ENCODE data around the gene SENP2.
"Not testable (repeated sequence)": the region's sequence is repeated elsewhere in the genome, so short reads cannot be mapped to it uniquely, and the experiment has no call there.

The SENP2 gene

GRCh38 chr3:185559706-185560090 lies 26.4 kb upstream of the SENP2 start:
- Histone ChIP-seq H3K4me1 (ENCODE audit: insufficient read depth, low read length) (peaks cover 28% of the 10 kb centered on the region), H3K4me3 (ENCODE audit: low read length) (no peak overlapping the region), H3K9ac (ENCODE audit: low read depth, low read length) (no peak overlapping the region), H3K27me3 (ENCODE audit: insufficient read depth, low read length) (peaks cover 5% of the 10 kb centered on the region; the same call in 1 of the 2 replicates), H3K27ac (ENCODE audit: low read depth, low read length) (no peak overlapping the region), H3K36me3 (ENCODE audit: insufficient read depth, low read length) (no peaks in the 10 kb centered on the region), H3K9me3 (ENCODE audit: insufficient read depth, low read depth, low read length) (no peaks in the 10 kb centered on the region)
- 90% methylated on average over 12 of the region's 12 CpGs for WGBS

GRCh38 chr3:185560676-185561075 lies 25.4 kb upstream of the SENP2 start:
- WGBS, result 87% methylated on average over 10 of the region's 13 CpGs

GRCh38 chr3:185561374-185561943 lies 24.6 kb upstream of the SENP2 start:
- Histone ChIP-seq H3K36me3 (ENCODE audit: insufficient read depth, low read length) (no peaks in the 10 kb centered on the region), H3K9me3 (ENCODE audit: insufficient read depth, low read depth, low read length) (no peaks in the 10 kb centered on the region), H3K4me1 (ENCODE audit: insufficient read depth, low read length) (peaks cover 28% of the 10 kb centered on the region), H3K27me3 (ENCODE audit: insufficient read depth, low read length) (peaks cover 5% of the 10 kb centered on the region; the same call in 1 of the 2 replicates), H3K27ac (ENCODE audit: low read depth, low read length) (peak overlapping the region; percentile 66; the same call in 1 of the 2 replicates), H3K4me3 (ENCODE audit: low read length) (no peak overlapping the region), H3K9ac (ENCODE audit: low read depth, low read length) (no peak overlapping the region)
- WGBS, result 85% methylated on average over 8 of the region's 8 CpGs

More at GRCh38 chr3:185560676-185561075, 25.4 kb upstream of the SENP2 start:
- Histone ChIP-seq H3K9me3 (ENCODE audit: insufficient read depth, low read depth, low read length) (no peaks in the 10 kb centered on the region), H3K4me3 (ENCODE audit: low read length) (no peak overlapping the region), H3K36me3 (ENCODE audit: insufficient read depth, low read length) (no peaks in the 10 kb centered on the region), H3K9ac (ENCODE audit: low read depth, low read length) (no peak overlapping the region), H3K27ac (ENCODE audit: low read depth, low read length) (no peak overlapping the region), H3K27me3 (ENCODE audit: insufficient read depth, low read length) (peaks cover 5% of the 10 kb centered on the region; the same call in 1 of the 2 replicates), H3K4me1 (ENCODE audit: insufficient read depth, low read length) (peaks cover 28% of the 10 kb centered on the region)

GRCh38 chr3:185561958-185562357 lies 24.1 kb upstream of the SENP2 start:
- Histone ChIP-seq H3K27ac (ENCODE audit: low read depth, low read length) (peak overlapping the region; percentile 66; the same call in 1 of the 2 replicates), H3K9ac (ENCODE audit: low read depth, low read length) (peak overlapping the region; percentile 36; the same call in 1 of the 2 replicates), H3K4me1 (ENCODE audit: insufficient read depth, low read length) (peaks cover 28% of the 10 kb centered on the region), H3K4me3 (ENCODE audit: low read length) (no peak overlapping the region), H3K9me3 (ENCODE audit: insufficient read depth, low read depth, low read length) (no peaks in the 10 kb centered on the region), H3K36me3 (ENCODE audit: insufficient read depth, low read length) (no peaks in the 10 kb centered on the region), H3K27me3 (ENCODE audit: insufficient read depth, low read length) (peaks cover 5% of the 10 kb centered on the region; the same call in 1 of the 2 replicates)
- WGBS, result 57% methylated on average over 5 of the region's 5 CpGs

- Histone ChIP-seq H3K9ac (ENCODE audit: low read depth, low read length) (no peak overlapping the region), H3K4me3 (ENCODE audit: low read length) (no peak overlapping the region), H3K9me3 (ENCODE audit: insufficient read depth, low read depth, low read length) (peaks cover 10% of the 10 kb centered on the region), H3K36me3 (ENCODE audit: insufficient read depth, low read length) (no peaks in the 10 kb centered on the region), H3K27me3 (ENCODE audit: insufficient read depth, low read length) (no peaks in the 10 kb centered on the region), H3K4me1 (ENCODE audit: insufficient read depth, low read length) (peaks cover 6% of the 10 kb centered on the region), H3K27ac (ENCODE audit: low read depth, low read length) (no peak overlapping the region)
- WGBS, result 92% methylated on average over 5 of the region's 5 CpGs
Observed at GRCh38 chr3:185572183-185572582, 13.9 kb upstream of the SENP2 start.

GRCh38 chr3:185575108-185575869 lies 10.8 kb upstream of the SENP2 start:
- WGBS, result 33% methylated on average over 17 of the region's 17 CpGs

GRCh38 chr3:185582236-185582635 lies 3.9 kb upstream of the SENP2 start:
- H3K27ac ChIP-seq (ENCODE audit: low read depth, low read length), result peak overlapping the region; percentile 96
- 2% methylated on average over 2 of the region's 3 CpGs for WGBS
- H3K4me1 ChIP-seq (ENCODE audit: insufficient read depth, low read length), result peaks cover 21% of the 10 kb centered on the region
- peak overlapping the region; percentile 62 for H3K4me3 ChIP-seq (ENCODE audit: low read length)
- no peaks in the 10 kb centered on the region for H3K9me3 ChIP-seq (ENCODE audit: insufficient read depth, low read depth, low read length)
- H3K36me3 ChIP-seq (ENCODE audit: insufficient read depth, low read length), result no peaks in the 10 kb centered on the region
- peak overlapping the region; percentile 72 for H3K9ac ChIP-seq (ENCODE audit: low read depth, low read length)
- H3K27me3 ChIP-seq (ENCODE audit: insufficient read depth, low read length), result no peaks in the 10 kb centered on the region

More at GRCh38 chr3:185575108-185575869, 10.8 kb upstream of the SENP2 start:
- H3K36me3 ChIP-seq (ENCODE audit: insufficient read depth, low read length); H3K9me3 ChIP-seq (ENCODE audit: insufficient read depth, low read depth, low read length); H3K4me3 ChIP-seq (ENCODE audit: low read length); H3K9ac ChIP-seq (ENCODE audit: low read depth, low read length); H3K27ac ChIP-seq (ENCODE audit: low read depth, low read length); H3K27me3 ChIP-seq (ENCODE audit: insufficient read depth, low read length); H3K4me1 ChIP-seq (ENCODE audit: insufficient read depth, low read length): not testable (repeated sequence)

- peak overlapping the region; percentile 96 for H3K27ac ChIP-seq (ENCODE audit: low read depth, low read length)
- no peaks in the 10 kb centered on the region for H3K36me3 ChIP-seq (ENCODE audit: insufficient read depth, low read length)
- H3K4me1 ChIP-seq (ENCODE audit: insufficient read depth, low read length), result peaks cover 21% of the 10 kb centered on the region
- peak overlapping the region; percentile 72 for H3K9ac ChIP-seq (ENCODE audit: low read depth, low read length)
- H3K27me3 ChIP-seq (ENCODE audit: insufficient read depth, low read length), result no peaks in the 10 kb centered on the region
- WGBS, result 28% methylated on average over 3 of the region's 3 CpGs
- H3K4me3 ChIP-seq (ENCODE audit: low read length), result peak overlapping the region; percentile 62
- H3K9me3 ChIP-seq (ENCODE audit: insufficient read depth, low read depth, low read length), result no peaks in the 10 kb centered on the region
Observed at GRCh38 chr3:185582871-185583270, 3.2 kb upstream of the SENP2 start.

- H3K36me3 ChIP-seq (ENCODE audit: insufficient read depth, low read length), result peaks cover 3% of the 10 kb centered on the region; the same call in 1 of the 2 replicates
- WGBS, result 44% methylated on average over 5 of the region's 6 CpGs
- H3K9ac ChIP-seq (ENCODE audit: low read depth, low read length), result 0 out of 2 replicates have a peak overlapping the region, but pooled peaks have one; percentile 32
- peaks cover 21% of the 10 kb centered on the region for H3K4me1 ChIP-seq (ENCODE audit: insufficient read depth, low read length)
- H3K27ac ChIP-seq (ENCODE audit: low read depth, low read length), result peak overlapping the region; percentile 81
- H3K4me3 ChIP-seq (ENCODE audit: low read length), result peak overlapping the region; percentile 62
- H3K9me3 ChIP-seq (ENCODE audit: insufficient read depth, low read depth, low read length), result no peaks in the 10 kb centered on the region
- no peaks in the 10 kb centered on the region for H3K27me3 ChIP-seq (ENCODE audit: insufficient read depth, low read length)
Observed at GRCh38 chr3:185583925-185584324, 2.2 kb upstream of the SENP2 start.

GRCh38 chr3:185584686-185585085 lies 1.4 kb upstream of the SENP2 start:
- H3K4me1 ChIP-seq (ENCODE audit: insufficient read depth, low read length), result peaks cover 21% of the 10 kb centered on the region
- no peaks in the 10 kb centered on the region for H3K27me3 ChIP-seq (ENCODE audit: insufficient read depth, low read length)
- no peak overlapping the region for H3K9ac ChIP-seq (ENCODE audit: low read depth, low read length)
- H3K27ac ChIP-seq (ENCODE audit: low read depth, low read length), result peak overlapping the region; percentile 46; the same call in 1 of the 2 replicates
- H3K9me3 ChIP-seq (ENCODE audit: insufficient read depth, low read depth, low read length), result no peaks in the 10 kb centered on the region
- 86% methylated on average over 4 of the region's 4 CpGs for WGBS
- peak overlapping the region; percentile 95; the same call in 1 of the 2 replicates for H3K4me3 ChIP-seq (ENCODE audit: low read length)
- peaks cover 3% of the 10 kb centered on the region; the same call in 1 of the 2 replicates for H3K36me3 ChIP-seq (ENCODE audit: insufficient read depth, low read length)

GRCh38 chr3:185585518-185585858 lies 607 bp upstream of the SENP2 start:
- H3K36me3 ChIP-seq (ENCODE audit: insufficient read depth, low read length), result peaks cover 5% of the 10 kb centered on the region; the same call in 1 of the 2 replicates
- peak overlapping the region; percentile 85 for H3K27ac ChIP-seq (ENCODE audit: low read depth, low read length)
- 70% methylated on average over 8 of the region's 9 CpGs for WGBS
- H3K27me3 ChIP-seq (ENCODE audit: insufficient read depth, low read length), result no peaks in the 10 kb centered on the region
- H3K9me3 ChIP-seq (ENCODE audit: insufficient read depth, low read depth, low read length), result no peaks in the 10 kb centered on the region
- peak overlapping the region; percentile 77 for H3K9ac ChIP-seq (ENCODE audit: low read depth, low read length)
- peak overlapping the region; percentile 95 for H3K4me3 ChIP-seq (ENCODE audit: low read length)
- peaks cover 19% of the 10 kb centered on the region for H3K4me1 ChIP-seq (ENCODE audit: insufficient read depth, low read length)
